Rectal smooth muscle tissue (tissue), 1 donor: Measurements from ENCODE around the gene CHD8.
"Not testable (repeated sequence)": the region's sequence is repeated elsewhere in the genome, so short reads cannot be mapped to it uniquely, and the experiment has no call there.

Experiments
- H3K27ac ChIP-seq: one replicate; pipeline ENCODE4 v1.7.0; 2013; ENCODE audit warnings: low read depth, low read length, inconsistent platforms
- H3K27me3 ChIP-seq: one replicate; pipeline ENCODE4 v1.7.0; 2013; ENCODE audit warnings: low read length; ENCODE audit not compliant: control insufficient read depth, insufficient read depth
- H3K36me3 ChIP-seq: one replicate; pipeline ENCODE4 v1.7.0; 2013; ENCODE audit warnings: low read length; ENCODE audit not compliant: control insufficient read depth, insufficient read depth
- H3K4me1 ChIP-seq: one replicate; pipeline ENCODE4 v1.7.0; 2013; ENCODE audit warnings: low read length; ENCODE audit not compliant: control insufficient read depth, insufficient read depth
- H3K4me3 ChIP-seq: one replicate; pipeline ENCODE4 v1.7.0; 2013; ENCODE audit warnings: low read length
- H3K9ac ChIP-seq: one replicate; pipeline ENCODE4 v1.7.0; 2013; ENCODE audit warnings: low read length

CHD8 gene

GRCh38 chr14:21382886-21383847, 72.8 kb downstream of the CHD8 start:
- peak overlapping the region; percentile 63 for H3K9ac ChIP-seq
- no peaks in the 10 kb centered on the region for H3K27me3 ChIP-seq
- H3K4me3 ChIP-seq, result peak overlapping the region; percentile 80
- H3K36me3 ChIP-seq, result peaks cover 4% of the 10 kb centered on the region
- H3K27ac ChIP-seq, result peak overlapping the region; percentile 97
- H3K4me1 ChIP-seq, result peaks cover 10% of the 10 kb centered on the region

GRCh38 chr14:21382095-21382494, 73.8 kb downstream of the CHD8 start:
- H3K4me3 ChIP-seq, result no peak overlapping the region
- no peak overlapping the region for H3K9ac ChIP-seq
- no peak overlapping the region for H3K27ac ChIP-seq
- no peaks in the 10 kb centered on the region for H3K27me3 ChIP-seq
- peaks cover 10% of the 10 kb centered on the region for H3K4me1 ChIP-seq
- peaks cover 4% of the 10 kb centered on the region for H3K36me3 ChIP-seq

GRCh38 chr14:21379338-21379737, 76.6 kb downstream of the CHD8 start:
- H3K9ac ChIP-seq, result no peak overlapping the region
- no peaks in the 10 kb centered on the region for H3K27me3 ChIP-seq
- H3K4me1 ChIP-seq, result peaks cover 8% of the 10 kb centered on the region
- no peaks in the 10 kb centered on the region for H3K36me3 ChIP-seq
- no peak overlapping the region for H3K27ac ChIP-seq
- no peak overlapping the region for H3K4me3 ChIP-seq

- Histone ChIP-seq H3K9ac (no peak overlapping the region), H3K36me3 (peaks cover 12% of the 10 kb centered on the region), H3K4me1 (no peaks in the 10 kb centered on the region)
These were observed 81.9 kb downstream of the CHD8 start for GRCh38 chr14:21373980-21374379.

GRCh38 chr14:21372814-21373213, 83.1 kb downstream of the CHD8 start:
- H3K36me3 ChIP-seq, result peaks cover 24% of the 10 kb centered on the region
- not testable (repeated sequence) for H3K9ac ChIP-seq

More at GRCh38 chr14:21373980-21374379, 81.9 kb downstream of the CHD8 start:
- no peaks in the 10 kb centered on the region for H3K27me3 ChIP-seq
- no peak overlapping the region for H3K4me3 ChIP-seq
- H3K27ac ChIP-seq, result no peak overlapping the region

GRCh38 chr14:21369949-21370679, 85.8 kb downstream of the CHD8 start:
- Histone ChIP-seq H3K36me3 (peaks cover 33% of the 10 kb centered on the region), H3K27me3 (no peaks in the 10 kb centered on the region), H3K27ac (no peak overlapping the region), H3K4me3 (no peak overlapping the region), H3K9ac (no peak overlapping the region), H3K4me1 (no peaks in the 10 kb centered on the region)

More at GRCh38 chr14:21372814-21373213, 83.1 kb downstream of the CHD8 start:
- not testable (repeated sequence) for H3K27ac ChIP-seq, H3K4me1 ChIP-seq, H3K27me3 ChIP-seq, H3K4me3 ChIP-seq

- H3K27ac ChIP-seq, result no peak overlapping the region
- H3K4me1 ChIP-seq, result no peaks in the 10 kb centered on the region
- H3K36me3 ChIP-seq, result peaks cover 42% of the 10 kb centered on the region
- H3K27me3 ChIP-seq, result no peaks in the 10 kb centered on the region
- H3K4me3 ChIP-seq, result no peak overlapping the region
- no peak overlapping the region for H3K9ac ChIP-seq
These were observed 88.3 kb downstream of the CHD8 start for GRCh38 chr14:21367582-21368144.

GRCh38 chr14:21356511-21356910, 99.4 kb downstream of the CHD8 start:
- Histone ChIP-seq H3K27me3 (no peaks in the 10 kb centered on the region), H3K9ac (no peak overlapping the region), H3K4me3 (no peak overlapping the region), H3K27ac (no peak overlapping the region), H3K36me3 (peaks cover 52% of the 10 kb centered on the region), H3K4me1 (no peaks in the 10 kb centered on the region)

GRCh38 chr14:21352587-21352986, 103.3 kb downstream of the CHD8 start:
- H3K27ac ChIP-seq, result no peak overlapping the region
- peaks cover 27% of the 10 kb centered on the region for H3K36me3 ChIP-seq

GRCh38 chr14:21350539-21350938, 105.4 kb downstream of the CHD8 start:
- Histone ChIP-seq H3K4me1 (no peaks in the 10 kb centered on the region), H3K4me3 (no peak overlapping the region), H3K9ac (no peak overlapping the region), H3K36me3 (peaks cover 19% of the 10 kb centered on the region), H3K27ac (no peak overlapping the region), H3K27me3 (no peaks in the 10 kb centered on the region)

More at GRCh38 chr14:21352587-21352986, 103.3 kb downstream of the CHD8 start:
- no peaks in the 10 kb centered on the region for H3K4me1 ChIP-seq
- no peak overlapping the region for H3K4me3 ChIP-seq
- no peak overlapping the region for H3K9ac ChIP-seq
- no peaks in the 10 kb centered on the region for H3K27me3 ChIP-seq

- Histone ChIP-seq H3K27me3 (no peaks in the 10 kb centered on the region), H3K4me1 (no peaks in the 10 kb centered on the region), H3K36me3 (peaks cover 5% of the 10 kb centered on the region), H3K4me3 (no peak overlapping the region), H3K9ac (no peak overlapping the region), H3K27ac (no peak overlapping the region)
These were observed 108.7 kb downstream of the CHD8 start for GRCh38 chr14:21347201-21347600.

- Histone ChIP-seq H3K4me3 (no peak overlapping the region), H3K36me3 (no peaks in the 10 kb centered on the region), H3K4me1 (no peaks in the 10 kb centered on the region), H3K27ac (no peak overlapping the region), H3K9ac (no peak overlapping the region), H3K27me3 (no peaks in the 10 kb centered on the region)
These were observed 109.3 kb downstream of the CHD8 start for GRCh38 chr14:21346532-21347135.
